Central memory CD4-positive, alpha-beta T cell (primary cell): ENCODE measurements around the gene MYZAP.

Experiments
- DNase-seq: peaks from one replicate; pipeline ENCODE4 v3.0.0; 2022
- total RNA-seq, 3 experiments: gene quantifications; one replicate each; lab custom pipeline; 2026; lab: John Stamatoyannopoulos, UW

Gene MYZAP
- 0.04 to 0.44 (median 0.19) reads per million in 3 experiments for total RNA-seq

- peak; percentile 12 for DNase-seq
Observed at GRCh38 chr15:57591822-57592367, at the start of gene MYZAP. Gene MYZAP (plus strand): TSS chr15:57591904. CDS start chr15:57592035, 131 bp downstream.

GRCh38 chr15:57542505-57542817 lies 49.2 kb upstream of the MYZAP start:
- DNase-seq: no peak

GRCh38 chr15:57544848-57545480 lies 46.7 kb upstream of the MYZAP start:
- no peak for DNase-seq

- no peak for DNase-seq
Observed at GRCh38 chr15:57545995-57546394, 45.7 kb upstream of the MYZAP start.

GRCh38 chr15:57547243-57547755 lies 44.4 kb upstream of the MYZAP start:
- no peak for DNase-seq

- no peak for DNase-seq
Observed at GRCh38 chr15:57548351-57548750, 43.4 kb upstream of the MYZAP start.

- no peak for DNase-seq
Observed at GRCh38 chr15:57548835-57549234, 42.9 kb upstream of the MYZAP start.

- DNase-seq: no peak
Observed at GRCh38 chr15:57549935-57550334, 41.8 kb upstream of the MYZAP start.

GRCh38 chr15:57550640-57551039 lies 41.1 kb upstream of the MYZAP start:
- DNase-seq: no peak

- no peak for DNase-seq
Observed at GRCh38 chr15:57551715-57552677, 39.7 kb upstream of the MYZAP start.

GRCh38 chr15:57552678-57553334 lies 38.9 kb upstream of the MYZAP start:
- no peak for DNase-seq

GRCh38 chr15:57553526-57553925 lies 38.2 kb upstream of the MYZAP start:
- no peak for DNase-seq

- no peak for DNase-seq
Observed at GRCh38 chr15:57554063-57554811, 37.5 kb upstream of the MYZAP start.

- no peak for DNase-seq
Observed at GRCh38 chr15:57554812-57555179, 36.9 kb upstream of the MYZAP start.

- no peak for DNase-seq
Observed at GRCh38 chr15:57555270-57555669, 36.4 kb upstream of the MYZAP start.

- DNase-seq: no peak
Observed at GRCh38 chr15:57556040-57556439, 35.7 kb upstream of the MYZAP start.

- DNase-seq: no peak
Observed at GRCh38 chr15:57557267-57557666, 34.4 kb upstream of the MYZAP start.

- DNase-seq: no peak
Observed at GRCh38 chr15:57557810-57558209, 33.9 kb upstream of the MYZAP start.

GRCh38 chr15:57559875-57560274 lies 31.8 kb upstream of the MYZAP start:
- DNase-seq: peak; percentile 38

GRCh38 chr15:57561041-57561711 lies 30.5 kb upstream of the MYZAP start:
- peak; percentile 55 for DNase-seq

GRCh38 chr15:57562196-57562769 lies 29.4 kb upstream of the MYZAP start:
- no peak for DNase-seq
